HG02981 (cell line): Measurements from ENCODE around the gene PTPRG.
"Not testable (repeated sequence)": the region's sequence is repeated elsewhere in the genome, so short reads cannot be mapped to it uniquely, and the experiment has no call there.

Experiments used
- ATAC-seq: cut with Tn5 transposase; IDR thresholded peaks from one replicate; pipeline ENCODE4 v1.9.1; 2021; ENCODE audit warnings: mild to moderate bottlenecking, moderate library complexity; ENCODE audit not compliant: unreplicated experiment

Gene PTPRG

GRCh38 chr3:61813636-61814035 is 252.3 kb downstream of the PTPRG start:
- no peak for ATAC-seq

DNA sequence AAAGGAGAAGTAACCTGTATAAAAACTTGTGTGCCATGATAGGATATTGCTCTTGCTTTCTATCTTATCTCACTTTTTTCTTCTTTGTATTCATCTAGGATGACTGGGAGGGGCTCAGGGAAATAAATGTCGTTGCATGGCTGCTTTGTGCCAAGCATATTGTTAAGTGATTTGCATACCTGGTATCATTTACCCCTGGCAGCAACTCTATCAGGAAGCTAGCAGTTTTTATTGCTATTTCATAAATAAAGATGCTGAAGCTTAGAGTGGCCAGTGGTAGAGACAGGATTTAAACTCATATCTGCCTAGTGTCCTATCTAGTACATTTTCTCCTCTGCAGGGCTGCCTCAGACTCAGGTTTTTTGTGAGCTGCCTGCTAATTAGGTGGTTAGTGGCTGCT is 253.3 kb downstream of the PTPRG start:
- ATAC-seq = no peak

DNA sequence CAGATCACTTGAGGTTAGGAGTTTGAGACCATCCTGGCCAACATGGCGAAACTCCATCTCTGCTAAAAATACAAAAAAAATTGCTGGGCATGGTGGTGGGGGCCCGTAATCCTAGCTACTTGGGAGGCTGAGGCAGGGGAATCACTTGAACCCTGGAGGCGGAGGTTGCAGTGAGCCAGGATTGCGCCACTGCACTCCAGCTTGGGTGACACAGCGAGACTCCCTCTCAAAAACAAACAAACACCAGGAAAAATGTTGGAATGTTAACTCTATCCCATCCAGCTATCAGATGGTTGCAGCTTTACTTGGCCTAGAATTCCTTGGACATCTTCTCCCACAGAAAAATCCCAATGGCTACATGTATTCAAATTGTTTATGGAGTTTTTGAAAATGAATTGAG is 254.9 kb downstream of the PTPRG start:
- not testable (repeated sequence) for ATAC-seq

DNA sequence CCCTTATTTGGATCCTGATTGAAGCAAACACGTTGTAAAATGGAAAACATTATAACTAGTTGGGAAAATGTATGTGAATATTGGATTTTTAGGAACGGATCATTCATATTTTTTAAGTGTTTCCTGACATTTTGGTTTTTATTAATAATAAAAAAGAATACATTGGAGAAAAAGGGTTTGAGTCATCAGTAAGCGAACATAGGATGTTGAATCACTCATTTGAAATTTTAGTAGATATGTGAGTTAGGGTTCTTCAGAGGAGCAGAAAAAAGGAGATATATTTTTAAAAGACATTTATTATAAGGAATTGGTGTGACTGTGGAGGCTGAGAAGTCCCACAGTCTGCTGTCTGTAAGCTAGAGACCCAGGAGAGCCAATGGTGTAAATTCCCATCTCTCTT is 258.5 kb downstream of the PTPRG start:
- ATAC-seq = no peak

- no peak for ATAC-seq
These were observed 259.1 kb downstream of the PTPRG start for GRCh38 chr3:61820306-61820992.

GRCh38 chr3:61821823-61822251 is 260.5 kb downstream of the PTPRG start:
- ATAC-seq = no peak

GRCh38 chr3:61822588-61822987 is 261.2 kb downstream of the PTPRG start:
- ATAC-seq = no peak

DNA sequence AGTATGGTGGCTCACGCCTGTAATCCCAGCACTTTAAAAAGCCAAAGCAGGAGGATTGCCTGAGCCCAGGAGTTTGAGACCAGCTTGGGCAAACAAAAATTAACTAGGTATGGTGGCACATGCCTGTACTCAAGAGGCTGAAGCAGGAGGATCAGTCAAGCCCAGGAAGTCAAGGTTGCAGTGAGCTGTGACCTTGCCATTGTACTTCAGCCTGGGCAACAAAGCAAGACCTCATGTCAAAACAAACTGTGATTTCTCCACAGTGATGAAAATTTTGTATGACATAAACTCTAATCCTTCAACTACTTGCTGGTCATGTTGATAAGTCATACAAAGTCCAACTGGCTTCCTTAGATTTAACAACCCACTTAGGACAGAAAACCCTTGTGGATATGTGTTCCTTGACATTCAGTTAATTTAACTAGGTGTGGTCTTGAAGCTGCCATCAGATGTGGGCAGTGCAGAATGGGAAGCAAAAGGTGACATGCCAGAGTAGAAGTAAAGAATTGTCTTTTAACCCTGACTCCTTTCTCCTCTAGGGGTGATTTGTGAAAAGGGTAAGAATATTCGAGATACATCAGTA is 263.3 kb downstream of the PTPRG start:
- ATAC-seq = no peak

DNA sequence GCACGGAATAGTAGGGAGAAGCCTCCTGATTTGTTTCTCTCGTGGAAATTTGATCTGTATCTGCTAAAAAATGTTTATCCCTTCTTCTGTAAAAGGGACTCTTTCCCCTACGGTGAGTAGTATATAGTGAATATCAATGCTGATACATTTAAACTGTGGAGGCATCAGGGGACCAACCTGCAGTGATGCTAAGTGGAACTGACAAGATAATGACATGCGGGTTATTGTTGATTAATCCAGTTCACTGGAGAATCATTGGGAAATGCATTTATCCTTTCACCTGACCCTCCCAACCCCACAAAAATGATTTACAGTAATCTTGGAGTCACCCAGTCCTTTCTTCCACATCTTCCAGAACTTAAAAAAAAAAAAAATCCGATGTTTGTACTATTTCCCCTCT is 264.8 kb downstream of the PTPRG start:
- ATAC-seq = no peak

DNA sequence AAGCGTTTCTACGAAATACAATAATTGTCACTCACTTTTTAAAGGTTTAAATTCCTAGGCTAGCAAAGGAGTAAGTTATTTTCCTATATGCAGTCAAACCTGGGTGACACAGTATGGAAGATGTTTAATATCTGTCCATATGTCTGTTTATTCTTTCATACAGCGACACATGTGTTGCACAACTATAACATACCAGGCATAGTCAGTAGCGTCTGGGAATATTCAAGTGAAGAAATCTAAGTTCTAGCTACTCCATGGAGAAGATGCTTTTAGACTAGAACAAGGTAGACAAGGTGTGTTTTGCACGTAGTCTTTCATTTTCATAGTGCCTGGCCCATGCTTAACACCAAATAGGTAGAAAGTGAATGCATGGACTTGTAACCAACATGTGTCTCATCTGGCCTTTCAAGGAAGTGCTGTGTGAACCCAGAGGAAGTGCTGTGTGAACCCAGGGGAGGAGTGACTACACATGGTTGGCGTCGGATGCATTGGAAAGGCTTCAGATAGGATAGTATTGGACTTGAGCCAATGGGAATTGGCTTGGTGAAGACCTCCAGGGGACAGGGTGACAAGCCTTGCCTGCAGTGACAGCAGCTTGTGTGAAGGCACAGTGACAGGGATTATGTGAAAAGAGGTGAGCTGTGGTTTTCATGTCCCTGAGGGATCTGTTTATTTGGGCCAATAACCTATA is 267.0 kb downstream of the PTPRG start:
- no peak for ATAC-seq

DNA sequence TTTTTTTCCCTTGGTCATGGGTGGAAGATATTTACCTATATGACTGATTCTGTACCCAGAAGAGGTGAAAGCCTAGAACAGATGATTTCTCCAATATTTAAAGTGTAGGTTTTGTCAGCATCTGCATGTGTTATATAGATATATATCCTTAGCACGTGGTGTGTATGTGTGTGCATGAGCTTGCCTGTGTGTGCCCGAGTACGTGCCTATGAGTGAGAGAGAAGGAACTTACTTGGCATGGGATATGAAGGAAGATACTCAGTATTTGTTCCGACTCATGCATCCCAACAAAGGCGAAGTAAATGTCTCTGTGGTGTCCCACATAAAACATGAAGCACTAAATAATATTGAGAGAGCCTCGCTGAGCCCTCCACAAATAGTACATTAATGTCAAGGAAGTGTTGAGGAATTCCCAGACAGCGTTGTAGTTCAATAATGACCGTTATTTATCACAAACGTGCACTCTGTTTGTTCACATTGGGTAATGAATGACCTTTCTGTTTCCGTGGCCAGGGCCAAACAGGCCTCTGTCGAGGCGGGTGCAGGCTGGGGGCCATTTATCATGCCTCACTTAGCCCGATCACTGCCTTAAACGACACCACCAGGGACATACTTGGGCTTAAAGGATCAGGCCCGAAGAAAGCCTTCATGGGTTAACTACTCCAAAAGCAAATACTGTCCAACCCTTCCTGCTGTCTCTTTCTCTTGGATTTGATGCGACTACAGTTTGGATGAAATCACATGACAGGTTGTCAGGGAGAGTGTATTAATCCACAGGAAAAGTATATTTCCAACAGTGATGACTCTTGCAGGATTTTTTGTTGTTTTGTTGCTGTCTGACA is 267.7 kb downstream of the PTPRG start:
- ATAC-seq = no peak

- no peak for ATAC-seq
These were observed 268.5 kb downstream of the PTPRG start for GRCh38 chr3:61829722-61830350.

DNA sequence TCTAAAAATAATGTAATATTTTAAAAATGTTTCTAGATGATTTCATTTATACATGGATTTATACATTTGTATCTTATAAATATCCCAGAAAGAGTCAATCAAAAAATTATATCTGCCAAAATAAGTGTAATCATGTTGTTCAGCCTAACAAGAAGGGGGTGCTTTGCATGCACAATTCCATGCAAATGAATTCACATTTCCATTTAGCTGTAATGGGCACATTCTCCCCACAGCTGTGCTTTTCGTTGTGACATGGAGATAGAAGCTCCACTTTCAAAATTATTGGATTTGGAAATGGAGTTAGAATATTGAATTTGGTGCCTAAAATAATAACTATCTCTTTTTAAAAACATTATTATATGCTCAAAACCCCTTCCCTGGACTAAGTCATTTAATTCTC is 270.6 kb downstream of the PTPRG start:
- ATAC-seq = no peak

DNA sequence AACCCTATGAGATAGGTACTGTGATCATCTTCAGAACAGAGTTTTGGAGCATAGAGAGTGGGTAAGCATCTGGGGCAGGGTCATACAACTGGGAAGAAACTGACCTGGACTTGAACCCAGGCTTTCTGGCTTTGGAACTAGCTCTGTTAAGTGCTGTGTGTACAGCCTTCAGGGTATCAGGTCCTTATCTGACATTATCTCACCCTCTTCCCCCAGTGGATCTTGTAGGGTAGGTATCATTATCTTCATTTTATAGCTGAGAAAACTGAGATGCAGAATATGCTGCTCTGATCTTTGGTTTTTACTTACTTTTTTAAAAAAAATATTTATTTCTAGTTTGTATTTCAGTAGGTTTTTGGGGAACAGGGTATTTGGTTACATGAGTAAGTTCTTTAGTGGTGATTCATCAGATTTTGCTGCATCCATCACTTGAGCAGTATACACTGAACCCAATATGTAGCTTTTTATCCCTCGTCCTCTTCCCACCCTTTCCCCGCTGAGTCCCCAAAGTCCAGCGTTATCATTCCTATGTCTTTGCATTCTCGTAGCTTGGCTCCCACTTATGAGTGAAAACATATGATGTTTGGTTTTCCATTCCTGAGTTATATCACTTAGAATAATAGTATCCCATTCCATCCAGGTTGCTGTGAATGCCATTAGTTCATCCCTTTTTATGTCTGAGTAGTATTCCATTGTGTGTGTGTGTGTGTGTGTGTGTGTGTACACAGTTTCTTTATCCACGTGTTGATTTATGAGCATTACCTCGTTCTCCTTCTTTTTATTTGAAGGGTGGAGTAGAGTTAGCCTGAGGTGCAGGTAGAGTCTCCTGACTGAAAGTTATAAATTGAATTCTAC is 271.2 kb downstream of the PTPRG start:
- no peak for ATAC-seq

DNA sequence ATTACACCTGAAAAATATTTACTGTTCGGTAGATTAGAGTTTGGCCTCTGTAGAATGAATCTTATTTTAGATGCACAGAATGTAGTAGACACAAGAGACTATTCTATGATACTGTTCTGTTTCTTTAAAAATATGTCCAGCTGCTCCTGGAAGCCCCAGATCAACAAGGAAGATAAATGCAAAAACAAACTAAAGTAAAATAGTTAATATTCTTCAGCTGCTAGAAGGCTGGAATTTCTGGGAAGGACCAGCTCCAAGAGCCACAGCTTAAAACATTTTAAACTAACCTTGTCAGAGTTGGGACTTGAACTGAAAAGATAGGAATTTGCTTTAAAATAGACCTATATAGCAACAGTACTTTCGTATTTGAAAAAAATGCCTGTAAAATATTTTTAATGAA is 277.9 kb downstream of the PTPRG start:
- no peak for ATAC-seq

GRCh38 chr3:61841111-61841845 is 279.9 kb downstream of the PTPRG start:
- ATAC-seq = no peak

DNA sequence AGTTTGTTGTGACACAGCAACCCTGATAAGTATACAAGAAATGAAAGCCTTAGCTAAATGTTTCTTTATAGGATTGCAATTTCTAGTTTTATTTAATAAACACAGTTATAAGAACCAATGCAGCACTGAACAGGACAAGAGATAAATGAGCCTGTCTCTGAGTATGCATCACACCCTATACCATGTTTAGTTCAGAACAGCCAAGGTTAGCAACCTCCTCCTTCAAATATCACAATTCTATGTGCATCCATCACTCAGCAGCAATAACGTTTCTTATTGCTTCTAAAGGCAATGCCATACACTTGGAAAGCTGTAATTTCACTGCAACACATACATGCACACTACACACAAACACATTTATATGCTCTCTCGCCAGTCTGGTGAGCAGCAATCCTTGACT is 280.6 kb downstream of the PTPRG start:
- ATAC-seq = no peak

GRCh38 chr3:61844346-61844745 is 283.0 kb downstream of the PTPRG start:
- ATAC-seq = no peak

DNA sequence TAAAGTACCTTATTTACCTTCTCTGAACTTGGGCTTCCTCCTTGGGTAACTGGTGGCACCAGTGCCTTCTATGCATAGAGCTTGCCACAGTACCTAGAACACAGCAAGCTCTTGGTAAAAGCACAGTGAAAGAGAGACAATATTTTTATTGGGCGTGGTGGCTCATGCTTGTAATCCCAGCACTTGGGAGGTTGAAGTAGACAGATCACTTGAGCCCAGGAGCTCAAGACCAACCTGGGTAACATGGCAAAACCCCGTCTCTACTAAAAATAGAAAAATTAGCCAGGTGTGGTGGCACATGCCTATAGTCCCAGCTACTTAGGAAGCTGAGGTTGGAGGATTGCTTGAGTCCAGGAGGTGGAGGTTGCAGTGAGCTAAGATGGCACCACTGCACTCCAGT is 285.1 kb downstream of the PTPRG start:
- no peak for ATAC-seq
